ENCODE data around the gene TMED7. TPM values are rescaled to one million over a fixed set of nuclear protein-coding genes. Genes with fewer than 3 reads are reported as not detected.

Gene TMED7
- polyA plus RNA-seq, 1 of the 3 experiments (the other 2 are of a cell fraction) = 41.2 TPM

DNA sequence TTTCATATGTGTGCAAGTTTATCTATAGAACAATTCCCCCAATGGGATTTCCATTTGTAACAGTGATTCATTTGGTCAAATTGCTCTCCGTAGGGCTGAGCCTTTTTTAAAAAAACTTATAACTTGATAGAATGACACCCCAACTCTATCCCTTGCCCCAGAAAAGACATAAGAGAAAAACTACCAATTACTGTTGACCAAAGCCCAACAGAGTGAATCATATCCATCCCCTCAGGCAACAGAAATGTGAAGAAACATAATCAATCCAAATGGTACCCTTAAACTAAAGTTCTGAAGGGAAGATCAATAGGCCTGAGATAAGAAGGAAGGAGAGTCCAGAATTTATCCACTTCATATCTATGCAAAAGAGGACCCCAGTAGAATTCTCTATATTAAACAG lies 41.3 kb downstream of the TMED7 start:
- Histone ChIP-seq H3K4me2 (no peak overlapping the region), H3K9me3 (no peaks in the 10 kb centered on the region), H2AFZ (ENCODE audit: low read depth) (no peak overlapping the region), H3K4me1 (ENCODE audit: control insufficient read depth in 1 of 2, insufficient read depth in 2 of 2, low read depth in 1 of 2, low read length in 1 of 2) (0 out of 4 replicates have a peak, but pooled peaks cover 0 to 7% of the 10 kb centered on the region in 2 experiments), H3K4me3 (ENCODE audit: low read depth in 2 of 2, low read length in 1 of 2) (no peak overlapping the region), H3K27me3 (ENCODE audit: insufficient read depth) (no peaks in the 10 kb centered on the region), H3F3A (replicated peaks; ENCODE audit: insufficient read depth) (peaks cover 8% of the 10 kb centered on the region), H3K9me2 (no peaks in the 10 kb centered on the region), H3K27ac (ENCODE audit: low read depth in 2 of 2, low read length in 1 of 2) (peak overlapping the region in 1 of 2 experiments; percentile 86; a peak in 2 of 4 replicates), H3K9ac (no peak overlapping the region), H3K79me2 (ENCODE audit: insufficient read depth) (no peaks in the 10 kb centered on the region; the same call in 1 of the 2 replicates), H3K36me3 (replicated peaks in 1 of 2; ENCODE audit: control insufficient read depth in 1 of 2, insufficient read depth in 2 of 2, low read length in 1 of 2) (peaks cover 2 to 16% of the 10 kb centered on the region in 2 experiments), H4K20me1 (ENCODE audit: insufficient read depth) (no peaks in the 10 kb centered on the region)
- WGBS (ENCODE audit: low lambda C conversion rate) = 87% methylated on average over 1 of the region's 1 CpG
- TF ChIP-seq, protein P1, sequence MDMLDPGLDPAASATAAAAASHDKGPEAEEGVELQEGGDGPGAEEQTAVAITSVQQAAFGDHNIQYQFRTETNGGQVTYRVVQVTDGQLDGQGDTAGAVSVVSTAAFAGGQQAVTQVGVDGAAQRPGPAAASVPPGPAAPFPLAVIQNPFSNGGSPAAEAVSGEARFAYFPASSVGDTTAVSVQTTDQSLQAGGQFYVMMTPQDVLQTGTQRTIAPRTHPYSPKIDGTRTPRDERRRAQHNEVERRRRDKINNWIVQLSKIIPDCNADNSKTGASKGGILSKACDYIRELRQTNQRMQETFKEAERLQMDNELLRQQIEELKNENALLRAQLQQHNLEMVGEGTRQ (IDR thresholded peaks at IDR 0.05; ENCODE audit: borderline replicate concordance, low read depth, low read length) = no peak
- no peak for TF ChIP-seq YY1 (IDR thresholded peaks at IDR 0.05; ENCODE audit: low read depth)
- no peak for TF ChIP-seq GATA2 (CRISPR knock-in tag; IDR thresholded peaks at IDR 0.05)
- TF ChIP-seq SMC3 (IDR thresholded peaks at IDR 0.05; ENCODE audit: low read depth, low read length) = no peak
- TF ChIP-seq GABPA (IDR thresholded peaks at IDR 0.05; ENCODE audit: low read depth) = no peak
- TF ChIP-seq, protein P2, sequence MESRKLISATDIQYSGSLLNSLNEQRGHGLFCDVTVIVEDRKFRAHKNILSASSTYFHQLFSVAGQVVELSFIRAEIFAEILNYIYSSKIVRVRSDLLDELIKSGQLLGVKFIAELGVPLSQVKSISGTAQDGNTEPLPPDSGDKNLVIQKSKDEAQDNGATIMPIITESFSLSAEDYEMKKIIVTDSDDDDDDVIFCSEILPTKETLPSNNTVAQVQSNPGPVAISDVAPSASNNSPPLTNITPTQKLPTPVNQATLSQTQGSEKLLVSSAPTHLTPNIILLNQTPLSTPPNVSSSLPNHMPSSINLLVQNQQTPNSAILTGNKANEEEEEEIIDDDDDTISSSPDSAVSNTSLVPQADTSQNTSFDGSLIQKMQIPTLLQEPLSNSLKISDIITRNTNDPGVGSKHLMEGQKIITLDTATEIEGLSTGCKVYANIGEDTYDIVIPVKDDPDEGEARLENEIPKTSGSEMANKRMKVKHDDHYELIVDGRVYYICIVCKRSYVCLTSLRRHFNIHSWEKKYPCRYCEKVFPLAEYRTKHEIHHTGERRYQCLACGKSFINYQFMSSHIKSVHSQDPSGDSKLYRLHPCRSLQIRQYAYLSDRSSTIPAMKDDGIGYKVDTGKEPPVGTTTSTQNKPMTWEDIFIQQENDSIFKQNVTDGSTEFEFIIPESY (IDR thresholded peaks at IDR 0.05; ENCODE audit: borderline replicate concordance, low read depth) = no peak
- no peak for TF ChIP-seq NRF1 (IDR thresholded peaks at IDR 0.05; ENCODE audit: low read depth, low read length)
- no peak for TF ChIP-seq CTCF (IDR thresholded peaks at IDR 0.05)
- TF ChIP-seq POLR2AphosphoS5 (IDR thresholded peaks at IDR 0.05; ENCODE audit: low read depth, low read length) = no peak
- no peak for TF ChIP-seq FOXM1 (IDR thresholded peaks at IDR 0.05; ENCODE audit: low read depth)
- TF ChIP-seq TEAD4 (IDR thresholded peaks at IDR 0.05; ENCODE audit: borderline replicate concordance, insufficient read depth) = no peak
- TF ChIP-seq JUND (IDR thresholded peaks at IDR 0.05) = no peak
- TF ChIP-seq CHD2 (IDR thresholded peaks at IDR 0.05; ENCODE audit: low read length, partially characterized antibody) = no peak
- TF ChIP-seq TCF12 (IDR thresholded peaks at IDR 0.05) = no peak
- TF ChIP-seq RCOR1 (IDR thresholded peaks at IDR 0.05; ENCODE audit: low read length) = no peak
- no peak for TF ChIP-seq TAF1 (IDR thresholded peaks at IDR 0.05; ENCODE audit: borderline replicate concordance, low read depth, low read length)
- TF ChIP-seq USF1 (IDR thresholded peaks at IDR 0.05; ENCODE audit: borderline replicate concordance, low read depth) = no peak
- TF ChIP-seq, protein P3, sequence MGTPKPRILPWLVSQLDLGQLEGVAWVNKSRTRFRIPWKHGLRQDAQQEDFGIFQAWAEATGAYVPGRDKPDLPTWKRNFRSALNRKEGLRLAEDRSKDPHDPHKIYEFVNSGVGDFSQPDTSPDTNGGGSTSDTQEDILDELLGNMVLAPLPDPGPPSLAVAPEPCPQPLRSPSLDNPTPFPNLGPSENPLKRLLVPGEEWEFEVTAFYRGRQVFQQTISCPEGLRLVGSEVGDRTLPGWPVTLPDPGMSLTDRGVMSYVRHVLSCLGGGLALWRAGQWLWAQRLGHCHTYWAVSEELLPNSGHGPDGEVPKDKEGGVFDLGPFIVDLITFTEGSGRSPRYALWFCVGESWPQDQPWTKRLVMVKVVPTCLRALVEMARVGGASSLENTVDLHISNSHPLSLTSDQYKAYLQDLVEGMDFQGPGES (IDR thresholded peaks at IDR 0.05; ENCODE audit: low read depth, low read length) = no peak
- CTCF ChIA-PET = interaction anchor here (0.7 kb wide), 1 partner anchor 276 kb away, joined by 3 read pairs; no protein-coding TSS in a partner anchor
- DNase-seq = no peak
- POLR2A ChIA-PET = no interaction called here
